ENCODE data around the gene C3orf33.

C3orf33 gene

DNA sequence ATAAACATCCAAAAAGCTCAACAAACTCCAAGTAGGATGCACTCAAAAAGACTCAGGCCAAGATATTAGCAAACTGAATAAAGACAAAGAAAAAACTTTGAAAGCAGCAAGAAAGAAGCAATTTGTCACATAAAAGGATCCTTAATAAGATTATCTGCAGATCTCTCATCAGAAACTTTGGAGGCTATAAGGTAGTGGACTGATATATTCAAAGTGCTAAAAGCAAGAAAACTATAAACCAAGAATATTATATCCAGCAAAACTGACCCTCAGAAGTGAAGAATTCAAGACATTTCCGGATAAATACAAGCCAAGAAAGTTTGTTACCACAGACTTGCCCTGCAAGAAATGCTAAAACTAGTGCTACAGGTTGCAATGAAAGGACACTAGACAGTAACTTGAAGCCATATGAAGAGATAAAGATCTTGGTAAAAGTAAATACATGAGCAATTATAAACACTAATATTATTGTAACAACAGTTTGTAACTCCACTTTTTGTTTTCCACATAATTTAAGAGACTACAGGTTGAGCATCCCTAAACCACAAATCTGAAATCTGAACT is 23.6 kb downstream of the C3orf33 start:
- DNase-seq: no peak

GRCh38 chr3:155780291-155780690 is 25.8 kb downstream of the C3orf33 start:
- DNase-seq: no peak

GRCh38 chr3:155778462-155778861 is 27.6 kb downstream of the C3orf33 start:
- no peak for DNase-seq

DNA sequence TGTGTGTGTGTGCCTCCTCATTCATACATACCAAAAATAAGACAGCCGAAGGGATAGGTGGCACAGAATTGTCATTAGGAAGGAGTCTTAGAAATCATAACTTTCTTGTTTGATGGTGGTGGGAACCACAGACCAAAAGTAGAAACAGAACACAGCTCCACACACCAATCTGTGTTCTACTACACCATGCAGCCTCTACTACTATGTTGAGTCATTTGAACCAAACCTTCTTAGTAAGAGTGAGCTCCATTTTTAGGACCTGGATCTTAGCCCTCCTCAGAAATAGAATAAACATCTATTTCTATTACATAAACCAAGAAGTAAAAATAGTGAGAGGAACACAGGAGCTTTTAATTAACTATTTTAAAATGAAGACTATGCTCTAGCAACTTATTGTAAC is 33.3 kb downstream of the C3orf33 start:
- DNase-seq: no peak

DNA sequence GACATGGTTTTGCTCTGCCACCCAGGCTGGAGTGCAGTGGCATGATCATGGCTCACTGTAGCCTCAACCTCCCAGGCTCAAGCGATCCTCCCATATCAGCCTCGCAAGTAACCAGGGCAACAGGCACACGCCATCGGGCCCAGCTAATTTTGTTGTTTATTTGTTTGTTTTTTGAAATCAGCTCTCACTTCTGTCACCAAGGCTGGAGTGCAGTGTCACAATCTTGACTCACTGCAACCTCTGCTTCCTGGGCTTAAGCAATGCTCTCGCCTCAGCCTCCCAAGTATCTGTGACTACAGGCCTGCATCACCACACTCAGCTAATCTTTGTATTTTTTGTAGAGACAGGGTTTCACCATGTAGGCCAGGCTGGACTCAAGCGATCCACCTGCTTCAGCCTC is 35.0 kb downstream of the C3orf33 start:
- no peak for DNase-seq

DNA sequence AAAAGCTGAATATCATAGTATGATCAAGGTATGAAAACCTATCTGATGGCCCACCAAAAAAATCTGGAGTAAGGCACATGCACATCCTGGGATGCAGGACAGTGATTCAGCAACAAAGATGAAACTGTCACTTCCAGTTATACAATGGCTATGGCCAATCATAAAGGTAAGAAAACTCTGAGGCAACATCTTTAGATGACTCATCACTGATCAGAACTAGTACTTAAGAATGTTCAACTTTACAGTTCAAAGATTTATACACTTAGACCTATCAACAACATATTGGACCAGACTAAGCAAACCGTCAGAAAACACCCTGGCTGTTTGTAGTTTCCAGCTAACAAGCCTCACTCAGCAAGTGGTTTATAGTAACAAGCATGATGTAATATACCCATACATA is 39.9 kb downstream of the C3orf33 start:
- DNase-seq: no peak

DNA sequence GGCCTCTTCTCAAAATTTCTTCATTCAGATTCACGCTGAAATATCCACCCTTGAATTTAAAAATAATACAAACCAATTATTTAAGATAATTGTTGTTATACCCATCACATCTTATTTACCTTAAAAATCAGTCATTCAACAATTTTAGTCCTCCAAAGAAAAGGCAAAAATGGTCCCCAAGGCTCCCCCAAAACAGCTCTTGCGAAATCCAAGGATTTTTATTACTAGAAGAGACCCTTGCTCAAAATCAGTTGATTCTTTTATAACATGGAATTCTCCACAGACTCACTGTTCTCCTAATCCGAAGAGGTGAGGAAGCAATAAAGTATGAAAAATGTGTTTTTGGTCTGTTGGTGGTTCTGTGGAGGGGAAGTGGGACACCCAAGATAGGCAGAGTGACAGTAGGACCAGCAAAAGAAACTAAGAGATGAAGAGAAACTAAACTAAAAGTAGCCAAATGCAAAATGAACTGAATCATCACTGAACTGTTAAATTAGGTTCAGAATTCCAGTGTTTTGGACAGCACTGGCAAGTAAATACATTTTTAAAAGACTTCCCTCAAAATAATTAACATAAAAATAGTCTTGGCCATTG is 42.1 kb downstream of the C3orf33 start:
- DNase-seq: no peak

DNA sequence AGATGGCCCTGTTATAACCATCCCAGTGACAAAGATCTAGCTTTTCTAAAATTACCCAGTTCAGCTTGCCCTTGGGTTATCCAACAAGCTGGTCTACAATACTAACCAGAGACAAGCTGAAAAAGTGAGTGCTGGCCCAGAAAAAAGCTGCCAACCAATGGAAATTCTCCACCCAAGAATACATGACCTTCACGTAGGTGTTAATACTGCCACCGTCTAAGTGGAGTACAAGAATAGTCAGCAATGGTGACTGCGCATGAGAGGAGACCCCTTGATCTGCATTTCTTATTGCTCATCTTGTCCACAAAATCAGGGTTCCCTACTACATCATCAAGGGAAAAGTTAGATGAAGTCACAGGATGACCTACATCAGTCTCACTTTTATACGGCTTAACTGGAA is 45.4 kb downstream of the C3orf33 start:
- no peak for DNase-seq

- no peak for DNase-seq
Observed at GRCh38 chr3:155757577-155757976, 48.5 kb downstream of the C3orf33 start.

DNA sequence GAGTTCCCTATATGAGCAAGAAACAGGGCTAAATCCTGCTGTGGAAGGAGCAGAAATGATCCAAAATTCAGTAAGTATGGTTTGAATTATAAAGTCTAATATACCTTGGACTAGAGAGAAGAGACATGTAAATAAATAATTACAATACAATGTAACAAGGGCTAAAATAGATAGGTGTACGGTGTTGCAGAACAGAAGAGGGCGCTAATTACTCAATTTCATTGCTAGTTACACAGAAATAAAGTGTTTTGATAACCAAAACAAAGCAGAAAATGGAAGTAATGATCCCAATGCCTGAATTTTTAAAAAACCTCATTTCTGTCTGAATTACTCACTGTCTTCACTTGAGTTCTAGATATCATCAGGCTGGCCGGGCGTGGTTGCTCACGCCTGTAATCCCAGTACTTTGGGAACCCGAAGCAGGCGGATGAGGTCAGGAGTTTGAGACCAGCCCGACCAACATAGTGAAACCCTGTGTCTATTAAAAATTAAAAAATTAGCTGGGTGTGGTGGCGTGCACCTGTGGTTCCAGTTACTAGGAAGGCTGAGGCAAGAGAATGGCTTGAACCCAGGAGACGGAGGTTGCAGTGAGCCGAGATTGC is 52.9 kb downstream of the C3orf33 start:
- DNase-seq: no peak

DNA sequence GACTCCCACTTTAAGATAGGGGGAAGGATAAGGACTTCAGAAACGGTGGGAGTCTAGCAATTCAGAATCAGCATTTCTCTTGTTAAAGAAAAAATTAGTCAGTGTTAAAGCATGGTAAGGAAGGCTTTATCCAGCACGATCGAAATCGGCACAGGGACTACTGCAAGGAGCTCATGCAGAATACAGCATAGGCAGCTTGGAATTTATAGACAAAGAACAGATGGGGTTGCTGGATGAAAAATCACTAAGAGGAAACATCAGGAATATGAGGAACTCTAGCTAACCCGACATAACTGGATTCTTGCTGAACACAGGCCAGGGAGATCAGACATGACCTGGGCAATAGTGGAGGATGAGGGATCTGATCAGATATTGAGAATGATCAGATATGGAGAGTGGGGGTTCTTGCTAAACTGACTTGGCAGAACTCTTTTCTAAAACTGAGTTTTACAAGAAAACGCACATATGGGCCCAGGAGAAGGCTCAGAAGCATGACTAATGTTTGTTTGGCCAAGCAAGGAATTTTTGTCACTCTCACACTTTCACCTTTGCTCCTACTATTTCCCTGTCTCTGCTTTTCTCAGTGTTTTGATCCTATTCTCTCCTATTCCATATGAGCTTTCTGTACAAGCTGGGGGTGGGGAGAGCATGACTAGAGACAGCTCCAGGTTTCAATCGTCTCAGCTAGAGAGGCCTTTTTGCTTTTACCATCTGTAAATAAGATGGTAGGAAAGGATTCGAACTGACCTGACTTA is 57.3 kb downstream of the C3orf33 start:
- DNase-seq: no peak

GRCh38 chr3:155747946-155748290 is 58.2 kb downstream of the C3orf33 start:
- no peak for DNase-seq

- DNase-seq: no peak
Observed at GRCh38 chr3:155747286-155747945, 58.7 kb downstream of the C3orf33 start.

DNA sequence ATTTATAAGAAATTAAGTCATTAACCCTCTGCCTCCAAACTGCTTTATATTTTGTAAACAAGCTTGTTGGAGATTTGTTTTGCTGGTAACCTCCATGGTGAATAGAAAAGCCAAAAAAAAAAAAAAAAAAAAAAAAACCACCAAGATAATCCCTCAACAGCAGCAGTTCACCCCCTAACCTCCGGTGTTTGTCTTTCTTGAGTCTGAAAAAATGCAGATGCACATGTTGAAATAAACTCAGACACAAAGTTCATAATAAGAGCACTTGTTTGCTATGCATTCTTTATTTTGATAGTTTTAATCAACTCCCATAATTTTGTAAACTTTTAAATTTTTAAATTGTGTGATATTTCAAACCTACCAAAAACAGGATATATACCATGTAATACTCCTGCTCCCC is 59.4 kb downstream of the C3orf33 start:
- DNase-seq: no peak

DNA sequence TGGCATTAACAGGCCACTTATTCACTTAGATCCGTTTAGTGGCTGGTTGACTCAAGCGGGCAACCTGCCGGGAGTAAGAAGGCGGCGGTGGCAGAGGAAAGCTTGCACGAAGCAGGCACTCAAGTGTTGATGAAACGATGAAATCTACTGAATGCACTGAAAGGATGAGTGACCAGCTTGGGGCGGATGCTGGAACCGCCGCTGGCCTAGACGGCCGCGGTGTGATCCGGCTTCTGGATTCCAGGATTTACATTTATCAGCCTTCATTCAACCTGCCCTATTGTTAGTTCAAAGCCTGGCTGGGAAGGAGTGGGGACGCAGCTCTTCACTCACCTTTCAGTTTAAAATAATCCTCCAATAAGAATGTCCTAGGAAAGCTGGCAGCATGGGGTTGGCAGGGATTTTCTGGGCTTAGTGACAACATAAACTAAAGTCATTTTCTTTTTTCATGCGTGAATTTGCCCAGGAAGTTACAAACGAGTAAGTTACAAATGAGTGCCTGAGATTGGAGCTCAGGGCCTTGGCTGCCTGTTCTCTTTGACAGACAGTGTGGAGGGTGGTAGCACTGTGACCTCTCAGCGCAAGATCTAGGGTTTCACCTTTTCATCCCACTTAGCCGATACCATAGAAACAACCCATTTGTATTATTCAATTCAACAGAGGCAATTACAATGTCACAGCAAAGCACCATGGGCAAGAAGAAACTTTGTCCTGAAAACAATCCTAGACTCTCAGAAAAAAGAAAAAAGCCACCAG is 60.1 kb downstream of the C3orf33 start:
- DNase-seq: peak; percentile 38

DNA sequence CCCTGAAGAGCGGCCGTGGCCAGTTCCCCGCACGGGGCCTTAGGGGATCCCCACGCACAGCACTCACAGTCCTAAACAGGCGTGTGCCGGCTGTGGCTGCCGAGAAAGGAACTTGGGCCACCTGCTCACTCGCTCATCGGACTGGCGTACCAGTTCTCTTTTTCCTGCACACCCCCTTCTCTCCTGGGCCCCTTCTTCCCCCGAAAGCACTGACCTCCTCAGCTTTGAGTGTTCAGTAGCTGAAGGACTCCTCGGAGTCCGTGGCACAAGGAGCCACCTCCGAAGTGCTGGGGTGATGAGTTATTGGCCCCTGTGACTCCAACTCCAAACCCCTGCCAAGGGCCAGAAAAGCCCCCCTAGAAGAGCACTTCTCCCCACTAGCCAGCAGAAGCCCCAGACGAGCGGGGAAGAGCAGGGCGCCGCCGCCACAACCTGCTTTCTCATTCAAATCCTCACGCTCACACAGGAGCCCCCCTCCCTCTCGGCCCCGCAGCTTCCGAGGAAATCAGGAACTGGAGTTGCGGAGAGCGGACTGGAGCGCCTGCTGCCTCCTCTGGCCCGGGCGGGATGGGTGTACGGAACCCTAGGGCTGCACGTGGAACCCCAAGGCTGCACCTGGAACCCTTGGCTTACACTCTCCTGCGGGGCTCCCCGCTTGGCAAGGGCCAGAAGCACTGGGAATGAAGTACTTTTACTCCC is 61.3 kb downstream of the C3orf33 start, which contains the start of gene PLCH1:
TSS of gene PLCH1 (minus strand) at position 446 of the 699 bp plus-strand sequence. CDS start 40,847 bp downstream, outside the sequence.
- DNase-seq: peak; percentile 77

- DNase-seq: peak; percentile 16
Observed at GRCh38 chr3:155744010-155744625, 62.0 kb downstream of the C3orf33 start.

DNA sequence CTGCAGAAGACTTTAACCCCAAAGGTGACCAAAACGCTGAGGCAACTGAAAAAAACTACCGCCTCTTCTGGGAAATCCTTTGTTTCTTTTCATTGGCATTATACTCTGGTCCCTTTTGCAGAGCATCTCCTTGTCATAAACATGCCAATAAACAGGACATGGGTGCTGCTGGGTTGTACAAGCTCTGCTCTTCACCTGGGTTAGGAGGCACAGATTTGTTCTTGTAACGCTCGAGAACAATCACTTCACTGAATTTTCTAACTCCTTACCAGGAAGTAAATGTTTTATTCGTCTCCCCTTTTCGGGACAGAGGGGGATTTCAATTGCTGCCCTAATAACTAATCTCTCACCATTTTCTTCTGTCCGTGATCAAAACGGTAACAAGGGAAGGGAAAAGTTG is 62.5 kb downstream of the C3orf33 start:
- DNase-seq: no peak

DNA sequence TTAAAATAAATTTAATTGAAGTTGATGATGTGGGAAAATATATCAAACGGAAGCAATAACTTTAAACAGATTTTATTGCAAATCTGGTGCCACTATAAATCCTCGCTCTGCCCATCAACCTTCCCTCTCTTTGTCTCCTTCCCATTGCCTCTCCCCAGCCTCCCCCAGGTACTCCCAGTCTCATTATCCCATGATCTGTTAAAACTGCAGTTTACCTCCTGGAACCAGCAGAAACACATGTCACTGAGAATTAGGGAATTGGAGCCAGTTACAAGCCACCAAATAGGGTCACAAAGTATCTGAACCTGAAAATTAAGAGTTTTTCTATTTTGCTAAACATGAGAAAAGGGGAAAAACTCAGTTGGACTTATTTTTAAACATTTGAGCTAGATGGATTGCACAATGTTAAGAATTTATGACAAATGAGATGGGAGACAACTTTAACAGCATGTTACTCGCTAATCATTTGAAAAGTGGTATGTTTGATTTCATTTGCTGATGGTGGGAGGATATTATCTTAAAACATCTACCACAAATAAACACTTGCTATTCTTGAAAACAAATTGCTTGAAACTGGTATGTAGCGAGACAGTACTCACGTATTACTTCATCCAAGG is 63.6 kb downstream of the C3orf33 start:
- no peak for DNase-seq

DNA sequence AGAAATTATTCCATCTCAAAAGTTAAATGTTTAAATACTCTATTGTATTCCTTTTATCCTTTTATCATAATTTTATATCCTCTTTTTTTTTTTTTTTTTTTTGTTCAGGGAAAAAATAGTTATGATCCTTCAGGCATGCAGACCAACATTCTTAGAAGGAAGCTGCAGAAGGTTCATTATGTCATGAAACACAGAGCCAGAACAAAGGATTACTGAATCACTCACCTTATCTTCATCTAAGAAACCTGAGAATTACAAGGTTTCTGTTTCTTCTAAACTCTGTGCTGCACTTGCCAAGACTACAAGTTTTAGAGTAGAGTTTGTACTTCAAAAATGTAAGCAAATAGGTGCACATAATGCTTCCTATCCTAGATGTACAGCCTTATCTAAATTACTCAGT is 64.5 kb downstream of the C3orf33 start:
- no peak for DNase-seq

DNA sequence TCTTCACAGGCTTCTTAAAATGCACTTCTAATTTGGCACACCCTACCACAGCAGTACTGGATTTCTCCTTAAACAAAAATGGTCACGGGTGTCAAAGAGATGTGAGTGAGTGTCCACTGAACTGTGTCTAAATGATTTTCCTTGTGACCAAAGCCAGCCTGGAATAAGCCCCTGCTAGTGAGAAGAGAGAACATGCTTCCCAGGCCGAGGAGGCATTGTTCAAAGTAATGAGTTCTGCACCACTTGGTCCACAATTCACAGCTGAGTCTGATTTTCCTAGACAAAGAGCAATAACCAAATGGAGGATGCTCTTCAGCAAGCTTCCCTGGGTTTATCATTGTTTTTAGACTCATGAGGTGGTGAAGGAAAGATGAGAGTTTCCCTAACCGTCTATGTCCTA is 65.0 kb downstream of the C3orf33 start:
- no peak for DNase-seq
